IMR-90 (cell line): Measurements from ENCODE around the gene JPH4. TPM values are rescaled to one million over a fixed set of nuclear protein-coding genes. Genes with fewer than 3 reads are reported as not detected.

Source experiments
- ATAC-seq: fragments of 200-7000 bp; cut with Tn5 transposase; 2 replicates; pipeline ENCODE4 v1.9.1; 2020; ENCODE audit warnings: low read depth, mild to moderate bottlenecking, moderate library complexity
- BruUV-seq: library from RNA; stranded (reverse); fragments of 400-500 nt; replicated peaks from 2 replicates; lab custom pipeline; 2021; lab: Mats Ljungman, UMichigan
- CTCF ChIA-PET: fragments of 300-600 bp; formaldehyde crosslinking; extraction: SDS; loops from one replicate; lab custom pipeline; 2021; ENCODE audit warnings: antibody characterized with exemption; lab: Yijun Ruan, JAX
- POLR2A ChIA-PET: fragments of 300-600 bp; sonication (Branson Sonifier 250); formaldehyde crosslinking; loops from one replicate; lab custom pipeline; 2022; ENCODE audit warnings: antibody characterized with exemption; ENCODE audit not compliant: unreplicated experiment; lab: Charles Lee
- DNase-seq: peaks from one replicate; pipeline ENCODE4 v3.0.0; 2013
- H2AFZ ChIP-seq: replicated peaks from 2 replicates; pipeline ENCODE3; 2013; ENCODE audit warnings: low read length, mild to moderate bottlenecking; ENCODE audit not compliant: poor library complexity
- H2AK5ac ChIP-seq: 2 replicates; pipeline ENCODE4 v1.6.1; 2013; ENCODE audit warnings: low read depth, low read length, inconsistent platforms
- H2AK9ac ChIP-seq: replicated peaks from 2 replicates; pipeline ENCODE3; 2013; ENCODE audit warnings: mild to moderate bottlenecking, low read depth, low read length, moderate library complexity; ENCODE audit not compliant: poor library complexity
- H2BK120ac ChIP-seq: 2 replicates; pipeline ENCODE4 v1.6.1; 2013; ENCODE audit warnings: low read depth, low read length, inconsistent platforms
- H2BK15ac ChIP-seq: 3 replicates; pipeline ENCODE4 v1.6.1; 2013; ENCODE audit warnings: low read depth, low read length, inconsistent platforms
- H2BK20ac ChIP-seq: 2 replicates; pipeline ENCODE4 v1.6.1; 2013; ENCODE audit warnings: low read depth, mild to moderate bottlenecking, inconsistent platforms, low read length, moderate library complexity
- H2BK5ac ChIP-seq: 2 replicates; pipeline ENCODE4 v1.6.1; 2013; ENCODE audit warnings: mild to moderate bottlenecking, low read depth, low read length, inconsistent platforms; ENCODE audit not compliant: poor library complexity, severe bottlenecking
- H3K14ac ChIP-seq: replicated peaks from 2 replicates; pipeline ENCODE4 v1.6.1; 2013; ENCODE audit warnings: low read depth, low read length, inconsistent platforms
- H3K18ac ChIP-seq: 2 replicates; pipeline ENCODE4 v1.6.1; 2013; ENCODE audit warnings: low read depth, low read length, control low read depth
- H3K23ac ChIP-seq: 2 replicates; pipeline ENCODE4 v1.6.1; 2013; ENCODE audit warnings: low read depth, low read length, inconsistent platforms
- H3K27ac ChIP-seq: 2 replicates; pipeline ENCODE4 v1.5.1; 2013; ENCODE audit warnings: mild to moderate bottlenecking, control low read depth, low read length; ENCODE audit not compliant: insufficient read depth
- H3K27me3 ChIP-seq: 2 replicates; pipeline ENCODE4 v1.6.1; 2013; ENCODE audit warnings: low read length; ENCODE audit not compliant: control insufficient read depth, insufficient read depth
- H3K36me3 ChIP-seq: 2 replicates; pipeline ENCODE4 v1.6.1; 2013; ENCODE audit warnings: low read length, mixed read lengths; ENCODE audit not compliant: control insufficient read depth, insufficient read depth
- H3K4ac ChIP-seq: 2 replicates; pipeline ENCODE4 v1.6.1; 2013; ENCODE audit warnings: low read depth, low read length, inconsistent platforms
- H3K4me1 ChIP-seq: 2 replicates; pipeline ENCODE4 v1.6.1; 2013; ENCODE audit warnings: low read length, mixed read lengths; ENCODE audit not compliant: control insufficient read depth, insufficient read depth
- H3K4me2 ChIP-seq: 2 replicates; pipeline ENCODE4 v1.6.1; 2013; ENCODE audit warnings: low read depth, mild to moderate bottlenecking, control low read depth, low read length, moderate library complexity
- H3K4me3 ChIP-seq: 2 replicates; pipeline ENCODE4 v1.5.1; 2013; ENCODE audit warnings: low read depth, mild to moderate bottlenecking, control low read depth, low read length, moderate library complexity; ENCODE audit not compliant: insufficient read depth
- H3K56ac ChIP-seq: 2 replicates; pipeline ENCODE4 v1.6.1; 2013; ENCODE audit warnings: low read length, inconsistent platforms; ENCODE audit not compliant: insufficient read depth; ENCODE audit errors: extremely low read depth
- H3K79me1 ChIP-seq, 2 experiments: 2 replicates each; pipeline ENCODE4 v1.6.1; 2013; ENCODE audit warnings: low read length in 2 of 2, inconsistent platforms in 1 of 2, low read depth in 1 of 2
- H3K9ac ChIP-seq: 2 replicates; pipeline ENCODE4 v1.6.1; 2013; ENCODE audit warnings: low read depth, low read length, control low read depth
- H3K9me1 ChIP-seq: 2 replicates; pipeline ENCODE4 v1.6.1; 2013; ENCODE audit warnings: low read length, inconsistent platforms; ENCODE audit not compliant: insufficient read depth
- H3K9me3 ChIP-seq: 2 replicates; pipeline ENCODE4 v1.6.1; 2013; ENCODE audit warnings: low read length; ENCODE audit not compliant: control insufficient read depth, insufficient read depth
- H4K20me1 ChIP-seq: 2 replicates; pipeline ENCODE4 v1.6.1; 2013; ENCODE audit warnings: low read length, inconsistent platforms; ENCODE audit not compliant: insufficient read depth
- H4K5ac ChIP-seq: 2 replicates; pipeline ENCODE4 v1.6.1; 2013; ENCODE audit warnings: mild to moderate bottlenecking, low read depth, low read length, control low read depth
- H4K8ac ChIP-seq, 2 experiments: 2 replicates each; pipeline ENCODE4 v1.6.1; 2013; ENCODE audit warnings: low read depth in 2 of 2, low read length in 2 of 2, control low read depth in 1 of 2, inconsistent platforms in 1 of 2
- H4K91ac ChIP-seq: 2 replicates; pipeline ENCODE4 v1.6.1; 2013; ENCODE audit warnings: low read depth, low read length, inconsistent platforms; ENCODE audit not compliant: insufficient read depth
- BHLHE40 ChIP-seq: fragments of 150-350 bp; IDR thresholded peaks from 2 replicates; pipeline ENCODE4 v1.6.1; 2016; ENCODE audit warnings: mild to moderate bottlenecking, low read depth, low read length
- CEBPB ChIP-seq: IDR thresholded peaks from 2 replicates; pipeline ENCODE4 v1.6.1; 2012; ENCODE audit warnings: low read depth, low read length, improper control_type of control experiment
- CHD1 ChIP-seq: IDR thresholded peaks from 2 replicates; pipeline ENCODE4 v1.6.1; 2012; ENCODE audit warnings: low read depth, low read length, improper control_type of control experiment
- CTCF ChIP-seq: conservative IDR thresholded peaks from 2 replicates; pipeline ENCODE4 v1.5.1; 2012; ENCODE audit warnings: mild to moderate bottlenecking, low read depth, low read length, improper control_type of control experiment
- ELK1 ChIP-seq: fragments of 150-350 bp; IDR thresholded peaks from 2 replicates; pipeline ENCODE4 v1.6.1; 2016; ENCODE audit warnings: low read depth, mild to moderate bottlenecking, low read length, moderate library complexity, borderline replicate concordance
- FOS ChIP-seq: fragments of 150-350 bp; IDR thresholded peaks from 2 replicates; pipeline ENCODE4 v1.6.1; 2016; ENCODE audit warnings: low read depth, low read length
- MAFK ChIP-seq: IDR thresholded peaks from 2 replicates; pipeline ENCODE4 v1.6.1; 2012; ENCODE audit warnings: low read depth, low read length, improper control_type of control experiment
- MAZ ChIP-seq: IDR thresholded peaks from 2 replicates; pipeline ENCODE4 v1.6.1; 2012; ENCODE audit warnings: low read depth, mild to moderate bottlenecking, low read length, improper control_type of control experiment, moderate library complexity, borderline replicate concordance
- MXI1 ChIP-seq: IDR thresholded peaks from 2 replicates; pipeline ENCODE4 v1.6.1; 2012; ENCODE audit warnings: low read depth, mild to moderate bottlenecking, low read length, moderate library complexity, borderline replicate concordance
- NFE2L2 ChIP-seq: fragments of 150-350 bp; IDR thresholded peaks from 2 replicates; pipeline ENCODE4 v1.6.1; 2016; ENCODE audit warnings: low read depth, mild to moderate bottlenecking, low read length
- POLR2A ChIP-seq: IDR thresholded peaks from 2 replicates; pipeline ENCODE4 v1.6.1; 2012; ENCODE audit warnings: mild to moderate bottlenecking, low read depth, low read length
- RAD21 ChIP-seq: IDR thresholded peaks from 2 replicates; pipeline ENCODE4 v1.6.1; 2012; ENCODE audit warnings: low read length, improper control_type of control experiment
- RCOR1 ChIP-seq: IDR thresholded peaks from 2 replicates; pipeline ENCODE4 v1.6.1; 2012; ENCODE audit warnings: mild to moderate bottlenecking, low read length, improper control_type of control experiment; ENCODE audit not compliant: insufficient replicate concordance
- RFX5 ChIP-seq: IDR thresholded peaks from 2 replicates; pipeline ENCODE4 v1.8.0; 2012; ENCODE audit warnings: low read depth, mild to moderate bottlenecking, low read length, moderate library complexity
- SMC3 ChIP-seq: fragments of 150-350 bp; IDR thresholded peaks from 2 replicates; pipeline ENCODE4 v1.6.1; 2016; ENCODE audit warnings: low read depth, mild to moderate bottlenecking, antibody characterized with exemption, low read length, moderate library complexity
- WGBS, 2 experiments: methylation state at CpG; one replicate each; pipeline versions ENCODE4 v1.1.5 to v1.1.7; 2013; ENCODE audit warnings: missing lambda C conversion rate in 2 of 2; ENCODE audit not compliant: insufficient read length in 1 of 2; ENCODE audit errors: extremely low coverage in 2 of 2; 5-methylcytosine and 5-hydroxymethylcytosine counted together
- dilution Hi-C: fragments of 300-500 bp; cut with HindIII; formaldehyde crosslinking; loops from one replicate; pipeline ENCODE4 v1.14.3; 2018; ENCODE audit warnings: low sequenced_read_pairs; ENCODE audit not compliant: unreplicated experiment
- in situ Hi-C: fragments of 300-500 bp; cut with MboI; formaldehyde crosslinking; loops from 3 replicates; pipeline ENCODE4 v1.14.3; 2019; ENCODE audit warnings: low sequenced_read_pairs, inconsistent platforms, mixed read lengths
- intact Hi-C: fragments of 100-400 bp; cut with micrococcal nuclease; formaldehyde crosslinking; loops from 2 replicates; pipeline ENCODE4 v1.10.0; 2022
- polyA plus RNA-seq, 3 experiments: library from polyadenylated mRNA; depleted of rRNA; stranded (reverse); fragments of >200 nt; gene quantifications; 2 replicates each; pipeline ENCODE4 v1.2.3, GENCODE V29; 2012; ENCODE audit warnings: low replicate concordance in 1 of 3
- total RNA-seq: library from RNA; depleted of rRNA; stranded (reverse); fragments of >200 nt; gene quantifications from 2 replicates; pipeline ENCODE4 v1.2.3, GENCODE V29; 2012
- TF ChIP-seq, protein P1 (sequence below): fragments of 150-350 bp; IDR thresholded peaks from 2 replicates; pipeline ENCODE4 v1.6.1; 2017; ENCODE audit warnings: mild to moderate bottlenecking, antibody characterized with exemption, low read length, low read depth

JPH4 gene
- total and polyA plus RNA-seq, 2 of the 4 experiments (the other 2 are of a cell fraction), result not detected

DNA sequence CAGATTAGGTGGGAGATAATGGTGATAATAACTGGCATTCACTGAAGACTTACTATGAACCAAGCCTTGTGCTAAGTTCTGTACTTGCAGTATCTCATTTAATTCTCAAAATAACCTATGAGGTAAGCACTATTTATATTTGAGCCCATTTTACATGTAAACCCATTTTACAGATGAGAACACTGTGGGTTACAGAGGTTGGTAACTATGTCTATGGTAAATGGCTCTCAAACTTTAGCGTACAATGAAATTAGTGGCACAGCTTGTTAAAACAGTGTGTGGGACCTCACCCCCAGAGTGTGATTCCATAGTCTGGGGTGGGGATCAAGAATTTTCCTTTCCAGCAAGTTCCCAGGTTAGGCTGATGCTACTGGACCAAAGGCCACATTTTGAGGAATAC lies 22.2 kb upstream of the JPH4 start:
- H3K4me2 ChIP-seq, result no peak overlapping the region
- no peak overlapping the region for H2BK5ac ChIP-seq
- H3K9me3 ChIP-seq, result no peaks in the 10 kb centered on the region
- no peak overlapping the region for H2BK15ac ChIP-seq
- no peak overlapping the region for H3K4me3 ChIP-seq
- dilution Hi-C loops, result no loop called here
- H2AK9ac ChIP-seq, result no peak overlapping the region
- H3K79me1 ChIP-seq, result no peaks in the 10 kb centered on the region
- ATAC-seq (no peak), DNase-seq (no peak)
- H4K8ac ChIP-seq, result no peak overlapping the region
- H3K9ac ChIP-seq, result no peak overlapping the region
- no peak overlapping the region for H2AFZ ChIP-seq
- WGBS, 2 experiments, result no CpG with 5 or more reads among the region's 1 CpG
- H2BK20ac ChIP-seq, result no peak overlapping the region
- no peaks in the 10 kb centered on the region for H4K20me1 ChIP-seq
- no peak overlapping the region for H3K4ac ChIP-seq
- intact Hi-C loops, result no loop called here
- no peaks in the 10 kb centered on the region for H3K4me1 ChIP-seq
- H3K56ac ChIP-seq, result no peak overlapping the region
- H3K27me3 ChIP-seq, result no peaks in the 10 kb centered on the region
- ChIA-PET POLR2A (no interaction called here), CTCF (interaction anchor here (1.6 kb wide), 1 partner anchor 12 kb away, joined by 5 read pairs; no protein-coding TSS in a partner anchor)
- H4K5ac ChIP-seq, result no peak overlapping the region
- H3K27ac ChIP-seq, result no peak overlapping the region
- no peaks in the 10 kb centered on the region for H3K36me3 ChIP-seq
- no peak overlapping the region for H3K14ac ChIP-seq
- no TSS peak for BruUV-seq
- no peak overlapping the region for H3K18ac ChIP-seq
- H3K9me1 ChIP-seq, result no peaks in the 10 kb centered on the region
- no peak overlapping the region for H2AK5ac ChIP-seq
- in situ Hi-C loops, result no loop called here
- no peak overlapping the region for H4K91ac ChIP-seq
- no peak overlapping the region for H2BK120ac ChIP-seq
- H3K23ac ChIP-seq, result no peak overlapping the region
- TF ChIP-seq POLR2A (no peak), RFX5 (no peak), CHD1 (no peak), BHLHE40 (no peak), RCOR1 (no peak), MXI1 (no peak), FOS (no peak), SMC3 (no peak), CEBPB (no peak), MAFK (no peak), MAZ (no peak), RAD21 (no peak), CTCF (no peak), ELK1 (no peak), NFE2L2 (no peak)
- TF ChIP-seq, protein P1, sequence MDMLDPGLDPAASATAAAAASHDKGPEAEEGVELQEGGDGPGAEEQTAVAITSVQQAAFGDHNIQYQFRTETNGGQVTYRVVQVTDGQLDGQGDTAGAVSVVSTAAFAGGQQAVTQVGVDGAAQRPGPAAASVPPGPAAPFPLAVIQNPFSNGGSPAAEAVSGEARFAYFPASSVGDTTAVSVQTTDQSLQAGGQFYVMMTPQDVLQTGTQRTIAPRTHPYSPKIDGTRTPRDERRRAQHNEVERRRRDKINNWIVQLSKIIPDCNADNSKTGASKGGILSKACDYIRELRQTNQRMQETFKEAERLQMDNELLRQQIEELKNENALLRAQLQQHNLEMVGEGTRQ, result no peak
